GM12891 (cell line): ENCODE data around the gene YTHDF1. TPM values are rescaled to one million over a fixed set of nuclear protein-coding genes. Genes with fewer than 3 reads are reported as not detected.

ENCODE experiments used
- DNase-seq: peaks from one replicate; pipeline ENCODE4 v3.0.0; 2011; ENCODE audit warnings: low spot score; ENCODE audit not compliant: insufficient read length
- FAIRE-seq: peaks from 2 replicates; lab custom pipeline; 2011; peaks lifted over from hg19 to GRCh38; lab: Jason Lieb, UNC
- PAX5 ChIP-seq: IDR thresholded peaks from 2 replicates; pipeline ENCODE4 v1.6.1; 2011; ENCODE audit warnings: low read length, moderate library complexity, mild to moderate bottlenecking; ENCODE audit not compliant: insufficient read depth, severe bottlenecking
- POLR2A ChIP-seq: IDR thresholded peaks from 2 replicates; pipeline ENCODE4 v1.6.1; 2011; ENCODE audit warnings: low read depth, low read length, control low read depth
- POLR2AphosphoS5 ChIP-seq: IDR thresholded peaks from 2 replicates; pipeline ENCODE4 v1.6.1; 2011; ENCODE audit warnings: low read depth, low read length, control low read depth
- POU2F2 ChIP-seq: IDR thresholded peaks from 2 replicates; pipeline ENCODE4 v1.6.1; 2011; ENCODE audit warnings: low read depth, mild to moderate bottlenecking, control low read depth, low read length, moderate library complexity
- SPI1 ChIP-seq: IDR thresholded peaks from 2 replicates; pipeline ENCODE4 v1.6.1; 2011; ENCODE audit warnings: low read depth, low read length, control low read depth
- TAF1 ChIP-seq: IDR thresholded peaks from 2 replicates; pipeline ENCODE4 v1.6.1; 2011; ENCODE audit warnings: low read depth, low read length, control low read depth
- polyA plus RNA-seq: library from polyadenylated mRNA; unstranded; fragments of >200 nt; gene quantifications from one replicate; pipeline ENCODE4 v1.2.1, GENCODE V29; 2012; ENCODE audit warnings: low read depth, missing spikeins, inconsistent platforms; ENCODE audit not compliant: missing spikeins

Gene YTHDF1
- 15.7 TPM for polyA plus RNA-seq

- TF ChIP-seq PAX5 (peak; percentile 6), POLR2A (no peak)
- peak; percentile 100 for DNase-seq
- peak; percentile 99 for FAIRE-seq
Observed at GRCh38 chr20:63216041-63216848, at the start of gene YTHDF1. Gene YTHDF1 (minus strand): TSS chr20:63216131. CDS start chr20:63215892, 239 bp downstream.

- TF ChIP-seq POLR2AphosphoS5: no peak
- no peak for TF ChIP-seq TAF1
- TF ChIP-seq SPI1: no peak
- no peak for TF ChIP-seq POLR2A
- TF ChIP-seq PAX5: no peak
- no peak for TF ChIP-seq POU2F2
- DNase-seq (no peak), FAIRE-seq (no peak)
Observed at GRCh38 chr20:63264519-63264918, 48.6 kb upstream of the YTHDF1 start.

GRCh38 chr20:63264000-63264399, 48.1 kb upstream of the YTHDF1 start:
- FAIRE-seq (no peak), DNase-seq (no peak)
- no peak for TF ChIP-seq POLR2A
- no peak for TF ChIP-seq TAF1

GRCh38 chr20:63262836-63263235, 46.9 kb upstream of the YTHDF1 start:
- FAIRE-seq (no peak), DNase-seq (no peak)
- TF ChIP-seq POLR2A (no peak), POLR2AphosphoS5 (no peak), SPI1 (no peak), PAX5 (no peak), POU2F2 (no peak), TAF1 (no peak)

GRCh38 chr20:63261795-63262528, 46.0 kb upstream of the YTHDF1 start:
- DNase-seq (no peak), FAIRE-seq (no peak)
- TF ChIP-seq POLR2A (no peak), TAF1 (no peak), POU2F2 (no peak), SPI1 (no peak)

- no peak for FAIRE-seq
- DNase-seq: no peak
- no peak for TF ChIP-seq POU2F2
- TF ChIP-seq POLR2A: no peak
- TF ChIP-seq TAF1: no peak
- no peak for TF ChIP-seq SPI1
- no peak for TF ChIP-seq PAX5
- no peak for TF ChIP-seq POLR2AphosphoS5
Observed at GRCh38 chr20:63261060-63261794, 45.3 kb upstream of the YTHDF1 start.

GRCh38 chr20:63260521-63260920, 44.6 kb upstream of the YTHDF1 start:
- no peak for FAIRE-seq
- DNase-seq: no peak
- TF ChIP-seq POU2F2 (no peak), SPI1 (no peak), POLR2AphosphoS5 (no peak), POLR2A (no peak), PAX5 (no peak), TAF1 (no peak)

- TF ChIP-seq POLR2AphosphoS5 (no peak), POLR2A (no peak), TAF1 (no peak), PAX5 (no peak)
- DNase-seq: no peak
- FAIRE-seq: no peak
Observed at GRCh38 chr20:63259734-63260460, 44.0 kb upstream of the YTHDF1 start.

GRCh38 chr20:63258781-63259180, 42.9 kb upstream of the YTHDF1 start:
- TF ChIP-seq TAF1: no peak
- TF ChIP-seq PAX5: no peak
- no peak for TF ChIP-seq POLR2A
- TF ChIP-seq SPI1: no peak
- no peak for TF ChIP-seq POLR2AphosphoS5
- TF ChIP-seq POU2F2: no peak
- FAIRE-seq: no peak
- DNase-seq: no peak
